GM12878 (cell line): Measurements from ENCODE around the gene CELF2. TPM values are rescaled to one million over a fixed set of nuclear protein-coding genes. Genes with fewer than 3 reads are reported as not detected.
A peak's percentile ranks its signal among the peaks of the same experiment; 100 is the strongest.

Source experiments
- ASH2L ChIP-seq: fragments of 300-600, 200-600 bp; sonication (generic); IDR thresholded peaks from 2 replicates; pipeline ENCODE4 v1.6.1; 2017; ENCODE audit warnings: low read depth, mild to moderate bottlenecking, borderline replicate concordance
- ATF7 ChIP-seq: fragments of 450-650 bp; IDR thresholded peaks from 2 replicates; pipeline ENCODE4 v1.6.1; 2016; ENCODE audit warnings: low read depth, mild to moderate bottlenecking
- CBX5 ChIP-seq: sonication (generic); IDR thresholded peaks from 2 replicates; pipeline ENCODE4 v1.6.1; 2016; ENCODE audit warnings: low read depth, moderate library complexity, mild to moderate bottlenecking, inconsistent platforms
- CTCF ChIP-seq, 3 experiments: IDR thresholded peaks in 2 of 3; conservative IDR thresholded peaks in 1 of 3; 2 replicates each; pipeline ENCODE4 v1.5.1; 2011; ENCODE audit warnings: low read depth in 3 of 3, low read length in 3 of 3, mild to moderate bottlenecking in 3 of 3, control low read depth in 2 of 3, moderate library complexity in 2 of 3, inconsistent platforms in 1 of 3, mixed read lengths in 1 of 3; ENCODE audit not compliant: control insufficient read depth in 2 of 3, insufficient read depth in 1 of 3; ENCODE audit errors: extremely low read depth in 1 of 3
- ELK1 ChIP-seq: IDR thresholded peaks from 2 replicates; pipeline ENCODE4 v1.6.1; 2012; ENCODE audit warnings: low read depth, low read length, improper control_type of control experiment
- FOS ChIP-seq: IDR thresholded peaks from 3 replicates; pipeline ENCODE4 v1.6.1; 2011; ENCODE audit warnings: borderline replicate concordance; ENCODE audit not compliant: insufficient read length; ENCODE audit errors: extremely low read depth
- HCFC1 ChIP-seq: fragments of 150-350 bp; IDR thresholded peaks from 2 replicates; pipeline ENCODE4 v1.6.1; 2014; ENCODE audit warnings: low read length
- HDAC2 ChIP-seq: fragments of 200-600 bp; sonication (generic); IDR thresholded peaks from 2 replicates; pipeline ENCODE4 v1.6.1; 2017
- HDGF ChIP-seq: fragments of 450-650 bp; IDR thresholded peaks from 2 replicates; pipeline ENCODE4 v1.6.1; 2016; ENCODE audit warnings: antibody characterized with exemption
- KAT2A ChIP-seq: conservative IDR thresholded peaks from 2 replicates; pipeline ENCODE4 v1.6.1; 2011; ENCODE audit warnings: low read depth, low read length; ENCODE audit not compliant: control insufficient read depth
- NFYA ChIP-seq: IDR thresholded peaks from 2 replicates; pipeline ENCODE4 v1.6.1; 2011; ENCODE audit warnings: low read depth, mild to moderate bottlenecking, low read length, improper control_type of control experiment, borderline replicate concordance
- RB1 ChIP-seq: fragments of 450-650 bp; formaldehyde crosslinking; IDR thresholded peaks from 2 replicates; pipeline ENCODE4 v1.6.1; 2017; ENCODE audit warnings: mild to moderate bottlenecking, borderline replicate concordance
- SMC3 ChIP-seq: IDR thresholded peaks from 2 replicates; pipeline ENCODE4 v1.6.1; 2011; ENCODE audit warnings: low read length, improper control_type of control experiment, borderline replicate concordance
- SUZ12 ChIP-seq: fragments of 200-600 bp; sonication (generic); IDR thresholded peaks from one replicate; pipeline ENCODE4 v1.6.1; 2018; ENCODE audit warnings: antibody characterized with exemption, mild to moderate bottlenecking; ENCODE audit not compliant: unreplicated experiment
- TAF1 ChIP-seq: IDR thresholded peaks from 2 replicates; pipeline ENCODE4 v1.6.1; 2011; ENCODE audit warnings: mild to moderate bottlenecking, low read depth, low read length, borderline replicate concordance
- TARDBP ChIP-seq: IDR thresholded peaks from 2 replicates; pipeline ENCODE4 v1.6.1; 2016; ENCODE audit warnings: borderline replicate concordance
- ZBTB4 ChIP-seq: fragments of 450-650 bp; formaldehyde crosslinking; IDR thresholded peaks from 2 replicates; pipeline ENCODE4 v1.4.0; 2022; ENCODE audit warnings: mild to moderate bottlenecking, moderate library complexity
- ZNF384 ChIP-seq: IDR thresholded peaks from 2 replicates; pipeline ENCODE4 v1.6.1; 2012; ENCODE audit warnings: low read depth, mild to moderate bottlenecking, low read length, improper control_type of control experiment, borderline replicate concordance
- polyA plus RNA-seq, 11 experiments: library from polyadenylated mRNA; depleted of rRNA in 4 of 11; unstranded in 6 of 11; stranded (reverse) in 5 of 11; fragments of >200 nt; fragmentation: Nextera tagmentation in 4 of 11; fragmentation: Illumina TruSeq in 1 of 11; extraction: Ambion mirVana in 4 of 11; extraction: Trizol in 1 of 11; gene quantifications; 1 replicate in 1 of 11; 2 replicates in 10 of 11; pipeline versions ENCODE4 v1.2.1 to v1.2.3, GENCODE V29; 2011 to 2016; ENCODE audit warnings: inconsistent platforms in 2 of 11, missing spikeins in 2 of 11, low read depth in 1 of 11
- total RNA-seq, 4 experiments: library from RNA; depleted of rRNA in 3 of 4; stranded (reverse); fragments of >200 nt in 3 of 4; fragmentation: Illumina TruSeq in 1 of 4; extraction: Trizol in 1 of 4; gene quantifications; 2 replicates each; pipeline versions ENCODE4 v1.2.1 to v1.2.3, GENCODE V29; 2013 to 2021
- TF ChIP-seq, protein P1 (sequence below): fragments of 150-350 bp; IDR thresholded peaks from 2 replicates; pipeline ENCODE4 v1.6.1; 2014; ENCODE audit warnings: mild to moderate bottlenecking, low read depth, low read length
- TF ChIP-seq, protein P2 (sequence below): IDR thresholded peaks from 2 replicates; pipeline ENCODE4 v1.6.1; 2012; ENCODE audit warnings: mild to moderate bottlenecking, low read depth, low read length

CELF2 gene
- total and polyA plus RNA-seq, 10 of the 15 experiments (the other 5 are each of a cell fraction or from before 2014, with no cell fraction given): 20.8 to 129 (median 86.3) TPM

- TF ChIP-seq ZNF384 (no peak), ZBTB4 (CRISPR knock-in tag) (no peak), ELK1 (no peak), CBX5 (peak; percentile 30; the same call in 1 of the 2 replicates), RB1 (peak; percentile 45; the same call in 1 of the 2 replicates), TARDBP (no peak), SMC3 (peak; percentile 24; the same call in 1 of the 2 replicates), HDGF (no peak), HCFC1 (no peak), ASH2L (no peak), SUZ12 (no peak), TAF1 (no peak; the same call in 1 of the 2 replicates), ATF7 (peak; percentile 79), FOS (no peak), KAT2A (no peak), CTCF (IDR thresholded peaks at IDR 0.05 in 2 of 3, conservative IDR thresholded peaks at IDR 0.05 in 1 of 3; ENCODE audit: control insufficient read depth in 2 of 3, extremely low read depth in 1 of 3, insufficient read depth in 1 of 3, low read depth in 3 of 3, low read length in 3 of 3) (no peak), HDAC2 (no peak), NFYA (no peak)
- TF ChIP-seq, protein P1, sequence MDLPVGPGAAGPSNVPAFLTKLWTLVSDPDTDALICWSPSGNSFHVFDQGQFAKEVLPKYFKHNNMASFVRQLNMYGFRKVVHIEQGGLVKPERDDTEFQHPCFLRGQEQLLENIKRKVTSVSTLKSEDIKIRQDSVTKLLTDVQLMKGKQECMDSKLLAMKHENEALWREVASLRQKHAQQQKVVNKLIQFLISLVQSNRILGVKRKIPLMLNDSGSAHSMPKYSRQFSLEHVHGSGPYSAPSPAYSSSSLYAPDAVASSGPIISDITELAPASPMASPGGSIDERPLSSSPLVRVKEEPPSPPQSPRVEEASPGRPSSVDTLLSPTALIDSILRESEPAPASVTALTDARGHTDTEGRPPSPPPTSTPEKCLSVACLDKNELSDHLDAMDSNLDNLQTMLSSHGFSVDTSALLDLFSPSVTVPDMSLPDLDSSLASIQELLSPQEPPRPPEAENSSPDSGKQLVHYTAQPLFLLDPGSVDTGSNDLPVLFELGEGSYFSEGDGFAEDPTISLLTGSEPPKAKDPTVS: no peak
- TF ChIP-seq, protein P2, sequence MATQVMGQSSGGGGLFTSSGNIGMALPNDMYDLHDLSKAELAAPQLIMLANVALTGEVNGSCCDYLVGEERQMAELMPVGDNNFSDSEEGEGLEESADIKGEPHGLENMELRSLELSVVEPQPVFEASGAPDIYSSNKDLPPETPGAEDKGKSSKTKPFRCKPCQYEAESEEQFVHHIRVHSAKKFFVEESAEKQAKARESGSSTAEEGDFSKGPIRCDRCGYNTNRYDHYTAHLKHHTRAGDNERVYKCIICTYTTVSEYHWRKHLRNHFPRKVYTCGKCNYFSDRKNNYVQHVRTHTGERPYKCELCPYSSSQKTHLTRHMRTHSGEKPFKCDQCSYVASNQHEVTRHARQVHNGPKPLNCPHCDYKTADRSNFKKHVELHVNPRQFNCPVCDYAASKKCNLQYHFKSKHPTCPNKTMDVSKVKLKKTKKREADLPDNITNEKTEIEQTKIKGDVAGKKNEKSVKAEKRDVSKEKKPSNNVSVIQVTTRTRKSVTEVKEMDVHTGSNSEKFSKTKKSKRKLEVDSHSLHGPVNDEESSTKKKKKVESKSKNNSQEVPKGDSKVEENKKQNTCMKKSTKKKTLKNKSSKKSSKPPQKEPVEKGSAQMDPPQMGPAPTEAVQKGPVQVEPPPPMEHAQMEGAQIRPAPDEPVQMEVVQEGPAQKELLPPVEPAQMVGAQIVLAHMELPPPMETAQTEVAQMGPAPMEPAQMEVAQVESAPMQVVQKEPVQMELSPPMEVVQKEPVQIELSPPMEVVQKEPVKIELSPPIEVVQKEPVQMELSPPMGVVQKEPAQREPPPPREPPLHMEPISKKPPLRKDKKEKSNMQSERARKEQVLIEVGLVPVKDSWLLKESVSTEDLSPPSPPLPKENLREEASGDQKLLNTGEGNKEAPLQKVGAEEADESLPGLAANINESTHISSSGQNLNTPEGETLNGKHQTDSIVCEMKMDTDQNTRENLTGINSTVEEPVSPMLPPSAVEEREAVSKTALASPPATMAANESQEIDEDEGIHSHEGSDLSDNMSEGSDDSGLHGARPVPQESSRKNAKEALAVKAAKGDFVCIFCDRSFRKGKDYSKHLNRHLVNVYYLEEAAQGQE: 0 out of 2 replicates have a peak, but pooled peaks have one; percentile 7
Measured at GRCh38 chr10:11197266-11197712, 179.6 kb downstream of the CELF2 start (continued).
